Measurements from ENCODE around the gene TAOK1. TPM values are rescaled to one million over a fixed set of nuclear protein-coding genes. Genes with fewer than 3 reads are reported as not detected.

Gene TAOK1
- total and polyA plus RNA-seq, 2 of the 13 experiments (the other 11 are each of a cell fraction or from before 2014, with no cell fraction given): 14.1 to 23.0 TPM

GRCh38 chr17:29443041-29443739, 53.0 kb downstream of the TAOK1 start:
- CTCF ChIA-PET (ENCODE audit: low intra/inter-chr PET ratio, low total read pairs): no interaction called here
- Histone ChIP-seq H3K27me3 (ENCODE audit: control insufficient read depth in 1 of 2, insufficient read depth in 2 of 2, low read length in 2 of 2) (no peaks in the 10 kb centered on the region), H3K79me2 (ENCODE audit: insufficient read depth, low read length) (peaks cover 81% of the 10 kb centered on the region), H4K20me1 (ENCODE audit: insufficient read depth, low read length) (peaks cover 3% of the 10 kb centered on the region; the same call in 1 of the 2 replicates), H3K36me3 (replicated peaks in 1 of 2; ENCODE audit: control insufficient read depth in 1 of 2, insufficient read depth in 2 of 2, low read length in 2 of 2) (peaks cover 0 to 2% of the 10 kb centered on the region in 2 experiments; a peak in 3 of 5 replicates), H3K9ac (ENCODE audit: insufficient read depth, low read depth, low read length) (no peak overlapping the region), H3K4me2 (ENCODE audit: low read depth, low read length) (no peak overlapping the region), H3K9me3 (ENCODE audit: low read length) (no peaks in the 10 kb centered on the region), H3K4me3 (replicated peaks in 1 of 3; ENCODE audit: insufficient read depth in 1 of 3, low read depth in 2 of 3, low read length in 3 of 3) (no peak overlapping the region), H2AFZ (ENCODE audit: low read length) (no peak overlapping the region), H3K27ac (ENCODE audit: extremely low read length, insufficient read depth, low read length) (no peak overlapping the region), H3K4me1 (ENCODE audit: insufficient read depth, low read length) (no peaks in the 10 kb centered on the region)
- BruUV-seq (replicated peaks): no TSS peak
- in situ Hi-C loops (cut with HindIII; ENCODE audit: extremely low pct_ligation_motif_present, low pct_unique_long_range_greater_than_20kb): no loop called here
- POLR2A ChIA-PET: no interaction called here
- FAIRE-seq: no peak
- DNase-seq (ENCODE audit: low spot score): no peak
- TF ChIP-seq SP4 (CRISPR knock-in tag; IDR thresholded peaks at IDR 0.05): no peak
- no peak for TF ChIP-seq KLF13 (CRISPR knock-in tag; IDR thresholded peaks at IDR 0.05)
- TF ChIP-seq, protein P1, sequence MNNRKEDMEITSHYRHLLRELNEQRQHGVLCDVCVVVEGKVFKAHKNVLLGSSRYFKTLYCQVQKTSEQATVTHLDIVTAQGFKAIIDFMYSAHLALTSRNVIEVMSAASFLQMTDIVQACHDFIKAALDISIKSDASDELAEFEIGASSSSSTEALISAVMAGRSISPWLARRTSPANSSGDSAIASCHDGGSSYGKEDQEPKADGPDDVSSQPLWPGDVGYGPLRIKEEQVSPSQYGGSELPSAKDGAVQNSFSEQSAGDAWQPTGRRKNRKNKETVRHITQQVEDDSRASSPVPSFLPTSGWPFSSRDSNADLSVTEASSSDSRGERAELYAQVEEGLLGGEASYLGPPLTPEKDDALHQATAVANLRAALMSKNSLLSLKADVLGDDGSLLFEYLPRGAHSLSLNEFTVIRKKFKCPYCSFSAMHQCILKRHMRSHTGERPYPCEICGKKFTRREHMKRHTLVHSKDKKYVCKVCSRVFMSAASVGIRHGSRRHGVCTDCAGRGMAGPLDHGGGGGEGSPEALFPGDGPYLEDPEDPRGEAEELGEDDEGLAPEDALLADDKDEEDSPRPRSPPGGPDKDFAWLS (CRISPR knock-in tag; IDR thresholded peaks at IDR 0.05; ENCODE audit: borderline replicate concordance): no peak
- no peak for TF ChIP-seq PHF5A (CRISPR knock-in tag; IDR thresholded peaks at IDR 0.05; ENCODE audit: low read depth, unreplicated experiment)
- no peak for TF ChIP-seq ZUFSP (CRISPR knock-in tag; IDR thresholded peaks at IDR 0.05; ENCODE audit: borderline replicate concordance)
- TF ChIP-seq CHD2 (IDR thresholded peaks at IDR 0.05; ENCODE audit: low read depth, low read length): no peak
- TF ChIP-seq PHF20 (CRISPR knock-in tag; IDR thresholded peaks at IDR 0.05): no peak
- no peak for TF ChIP-seq TBX2 (CRISPR knock-in tag; IDR thresholded peaks at IDR 0.05; ENCODE audit: borderline replicate concordance)
- TF ChIP-seq ZNF275 (CRISPR knock-in tag; IDR thresholded peaks at IDR 0.05; ENCODE audit: borderline replicate concordance): no peak
- no peak for TF ChIP-seq ZNF766 (CRISPR knock-in tag; IDR thresholded peaks at IDR 0.05; ENCODE audit: borderline replicate concordance)
- TF ChIP-seq SNAI1 (CRISPR knock-in tag; IDR thresholded peaks at IDR 0.05; ENCODE audit: borderline replicate concordance): no peak
- TF ChIP-seq TAF15 (IDR thresholded peaks at IDR 0.05; ENCODE audit: low read depth, low read length, poor library complexity, severe bottlenecking): no peak
- no peak for TF ChIP-seq ZNF674 (CRISPR knock-in tag; IDR thresholded peaks at IDR 0.05; ENCODE audit: low read depth)
- intact Hi-C loops (cut with micrococcal nuclease; ENCODE audit: unreplicated experiment): no loop called here
- no peak for ATAC-seq

Data from HepG2 (cell line).